Measurements from ENCODE around the gene KCNJ1. TPM values are rescaled to one million over a fixed set of nuclear protein-coding genes. Genes with fewer than 3 reads are reported as not detected.

KCNJ1 gene
- total and polyA plus RNA-seq, 10 of the 15 experiments (the other 5 are each of a cell fraction or from before 2014, with no cell fraction given), result not detected

DNA sequence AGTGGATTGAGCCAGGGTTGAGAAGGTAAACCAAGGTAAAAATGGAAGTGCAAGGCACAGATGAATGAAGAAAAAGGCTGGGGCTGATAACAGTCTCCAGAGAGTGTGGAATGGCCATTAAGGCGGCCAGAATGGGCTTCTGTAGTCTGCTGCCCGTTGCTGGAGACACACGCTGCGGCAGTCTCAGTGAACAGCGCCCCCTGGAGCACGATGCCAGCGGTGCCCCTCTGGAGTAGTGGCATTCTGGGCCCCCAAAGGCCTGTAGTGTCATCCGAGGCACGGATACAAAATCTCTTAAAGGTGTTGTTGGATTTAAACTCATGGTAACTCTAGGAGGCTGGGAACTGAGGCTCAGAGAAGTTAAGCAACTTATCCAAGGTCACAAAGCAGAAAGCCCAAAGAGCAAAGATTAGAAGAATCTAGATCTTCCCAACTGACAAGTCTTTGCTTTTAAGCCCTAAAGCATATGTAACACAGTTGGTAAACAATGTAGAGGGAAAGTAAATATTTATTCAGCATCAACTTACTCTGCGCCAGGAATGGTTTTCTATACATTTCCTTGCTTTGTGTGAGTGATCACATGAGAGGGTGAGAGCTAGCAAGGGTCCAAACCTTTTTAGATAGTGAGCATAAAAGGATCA is 18.2 kb downstream of the KCNJ1 start:
- in situ Hi-C loops (cut with MboI), result loop anchor here (25.0 kb wide), 1 partner anchor 212 kb away; no protein-coding TSS in a partner anchor

More for the DNA sequence above, 18.2 kb downstream of the KCNJ1 start:
- intact Hi-C loops (cut with micrococcal nuclease; ENCODE audit: unreplicated experiment), result loop anchor here (5.0 kb wide), 4 partner anchors 217 to 817 kb away; no protein-coding TSS in a partner anchor
- no peak overlapping the region for H3K9ac ChIP-seq (ENCODE audit: control insufficient read depth, insufficient read depth, low read length)
- RAD21 ChIA-PET (ENCODE audit: unreplicated experiment), result interaction anchor here (1.2 to 2.5 kb wide), 3 partner anchors 9 to 245 kb away, joined by 3 to 17 read pairs (median 3); no protein-coding TSS in a partner anchor
- H2AFZ ChIP-seq (ENCODE audit: control insufficient read depth, low read depth, low read length), result no peak overlapping the region
- 9% methylated on average over 10 of the region's 10 CpGs for WGBS (ENCODE audit: insufficient coverage, insufficient replicate concordance, low lambda C conversion rate, missing lambda C conversion rate)
- no peaks in the 10 kb centered on the region for H3K79me2 ChIP-seq (ENCODE audit: control insufficient read depth, insufficient read depth, low read length)
- ATAC-seq (peak; percentile 100), DNase-seq (ENCODE audit: low read depth, low spot score) (no peak), FAIRE-seq (peak; percentile 54)
- no peaks in the 10 kb centered on the region for H3K36me3 ChIP-seq (ENCODE audit: control insufficient read depth in 2 of 2, insufficient read depth in 2 of 2, low read length in 1 of 2)
- no peak overlapping the region for H3K4me3 ChIP-seq
- no peak overlapping the region for H3K27ac ChIP-seq (ENCODE audit: control insufficient read depth, insufficient read depth)
- no peak overlapping the region for H3K4me2 ChIP-seq (ENCODE audit: control insufficient read depth, insufficient read depth)
- BruUV-seq (replicated peaks), result no TSS peak
- POLR2A ChIA-PET, result interaction anchor here (0.6 kb wide), 1 partner anchor 107 kb away, joined by 5 read pairs; no protein-coding TSS in a partner anchor
- no peaks in the 10 kb centered on the region for H4K20me1 ChIP-seq (ENCODE audit: control insufficient read depth, insufficient read depth)
- H3K4me1 ChIP-seq (ENCODE audit: control insufficient read depth, insufficient read depth, low read length), result peaks cover 4% of the 10 kb centered on the region; the same call in 1 of the 2 replicates
- CTCF ChIA-PET, result interaction anchor here (0.6 to 11.8 kb wide), 23 partner anchors 9 to 694 kb away, joined by 3 to 123 read pairs (median 4); no protein-coding TSS in a partner anchor
- H3K27me3 ChIP-seq (replicated peaks in 1 of 2; ENCODE audit: control insufficient read depth in 2 of 2, insufficient read depth in 2 of 2, low read length in 1 of 2), result no peaks in the 10 kb centered on the region
- no peaks in the 10 kb centered on the region for H3K9me3 ChIP-seq (replicated peaks; ENCODE audit: control insufficient read depth, insufficient read depth, low read length)
- TF ChIP-seq GATAD2B (conservative IDR thresholded peaks at IDR 0.05; ENCODE audit: low read depth), result 0 out of 2 replicates have a peak, but pooled peaks have one; percentile 27
- TF ChIP-seq RAD21 (IDR thresholded peaks at IDR 0.05; ENCODE audit: insufficient read depth, low read depth, low read length), result peak; percentile 68
- no peak for TF ChIP-seq WRNIP1 (IDR thresholded peaks at IDR 0.05; ENCODE audit: borderline replicate concordance, low read depth, low read length)
- no peak for TF ChIP-seq ASH2L (IDR thresholded peaks at IDR 0.05; ENCODE audit: borderline replicate concordance, low read depth)
- TF ChIP-seq LARP7 (IDR thresholded peaks at IDR 0.05), result peak; percentile 57; the same call in 1 of the 2 replicates
- TF ChIP-seq SMC3 (IDR thresholded peaks at IDR 0.05; ENCODE audit: borderline replicate concordance, low read length), result peak; percentile 80
- 0 out of 2 replicates have a peak, but pooled peaks have one; percentile 34 for TF ChIP-seq YY1 (IDR thresholded peaks at IDR 0.05; ENCODE audit: low read depth, low read length)
- no peak for TF ChIP-seq NR2F1 (conservative IDR thresholded peaks at IDR 0.05)
- TF ChIP-seq SMARCA5 (IDR thresholded peaks at IDR 0.05), result 0 out of 2 replicates have a peak, but pooled peaks have one; percentile 51
- TF ChIP-seq, protein P1, sequence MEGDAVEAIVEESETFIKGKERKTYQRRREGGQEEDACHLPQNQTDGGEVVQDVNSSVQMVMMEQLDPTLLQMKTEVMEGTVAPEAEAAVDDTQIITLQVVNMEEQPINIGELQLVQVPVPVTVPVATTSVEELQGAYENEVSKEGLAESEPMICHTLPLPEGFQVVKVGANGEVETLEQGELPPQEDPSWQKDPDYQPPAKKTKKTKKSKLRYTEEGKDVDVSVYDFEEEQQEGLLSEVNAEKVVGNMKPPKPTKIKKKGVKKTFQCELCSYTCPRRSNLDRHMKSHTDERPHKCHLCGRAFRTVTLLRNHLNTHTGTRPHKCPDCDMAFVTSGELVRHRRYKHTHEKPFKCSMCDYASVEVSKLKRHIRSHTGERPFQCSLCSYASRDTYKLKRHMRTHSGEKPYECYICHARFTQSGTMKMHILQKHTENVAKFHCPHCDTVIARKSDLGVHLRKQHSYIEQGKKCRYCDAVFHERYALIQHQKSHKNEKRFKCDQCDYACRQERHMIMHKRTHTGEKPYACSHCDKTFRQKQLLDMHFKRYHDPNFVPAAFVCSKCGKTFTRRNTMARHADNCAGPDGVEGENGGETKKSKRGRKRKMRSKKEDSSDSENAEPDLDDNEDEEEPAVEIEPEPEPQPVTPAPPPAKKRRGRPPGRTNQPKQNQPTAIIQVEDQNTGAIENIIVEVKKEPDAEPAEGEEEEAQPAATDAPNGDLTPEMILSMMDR (IDR thresholded peaks at IDR 0.05 in 2 of 3, conservative IDR thresholded peaks at IDR 0.05 in 1 of 3; ENCODE audit: control insufficient read depth in 2 of 3, extremely low read depth in 1 of 3, insufficient read depth in 1 of 3, low read depth in 3 of 3, low read length in 3 of 3), result peak; percentile 81 to 91 (median 88)
- no peak for TF ChIP-seq RUNX3 (IDR thresholded peaks at IDR 0.05; ENCODE audit: low read length)
- SMC1A ChIA-PET (ENCODE audit: uncharacterized antibody, unreplicated experiment), result interaction anchor here (0.7 to 10.5 kb wide), 13 partner anchors 8 to 245 kb away, joined by 3 to 89 read pairs (median 4); no protein-coding TSS in a partner anchor

Data from GM12878 (cell line).